H54 (cell line): ENCODE data around the gene PAQR4.

ENCODE experiments used
- DNase-seq: peaks from one replicate; pipeline ENCODE4 v3.0.0; 2011; ENCODE audit warnings: low spot score, mixed read lengths; ENCODE audit not compliant: insufficient read length
- FAIRE-seq: peaks from 3 replicates; lab custom pipeline; 2011; peaks lifted over from hg19 to GRCh38; lab: Jason Lieb, UNC
- POLR2A ChIP-seq: IDR thresholded peaks from 2 replicates; pipeline ENCODE4 v1.6.1; 2011; ENCODE audit warnings: low read depth, mild to moderate bottlenecking, low read length

The PAQR4 gene

GRCh38 chr16:2953706-2954627, 15.2 kb upstream of the PAQR4 start:
- DNase-seq = no peak
- no peak for TF ChIP-seq POLR2A
- FAIRE-seq = no peak

DNA sequence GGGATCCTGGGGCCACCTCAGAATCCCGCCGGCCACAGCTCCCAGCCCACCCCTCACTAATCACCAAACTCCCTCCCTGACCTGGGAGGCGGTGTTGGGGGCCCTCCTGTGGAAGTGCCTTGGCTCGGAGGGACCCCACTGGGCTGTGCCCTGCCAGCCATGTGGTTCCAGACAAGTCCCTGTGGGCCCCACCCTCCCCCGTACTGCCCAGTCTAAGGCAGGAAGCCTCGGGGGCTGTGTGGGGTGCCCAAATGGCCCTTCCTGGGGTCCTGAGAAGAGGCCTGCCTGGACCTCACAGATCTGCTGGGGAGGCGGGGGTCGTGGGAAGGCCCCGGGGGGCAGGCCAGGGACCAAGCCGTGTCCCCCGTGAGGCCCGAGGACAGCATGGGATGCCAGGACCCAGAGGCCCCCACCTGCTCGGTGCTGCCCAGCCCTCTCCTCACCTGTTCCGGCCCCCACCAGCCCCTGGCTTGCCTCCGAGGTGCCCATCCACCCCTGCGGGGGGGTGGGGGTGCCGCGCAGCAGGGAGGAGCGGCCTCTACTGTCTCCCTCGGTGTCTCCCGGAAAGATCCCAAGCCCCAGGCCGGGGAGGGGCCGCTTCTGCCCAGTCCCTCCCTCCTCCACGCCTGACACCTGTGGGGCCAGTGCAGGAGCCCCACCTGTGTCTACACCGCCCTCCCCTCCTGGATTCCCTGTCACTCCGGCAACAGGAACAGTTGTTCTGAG, 14.3 kb upstream of the PAQR4 start:
- DNase-seq (no peak), FAIRE-seq (no peak)
- no peak for TF ChIP-seq POLR2A

DNA sequence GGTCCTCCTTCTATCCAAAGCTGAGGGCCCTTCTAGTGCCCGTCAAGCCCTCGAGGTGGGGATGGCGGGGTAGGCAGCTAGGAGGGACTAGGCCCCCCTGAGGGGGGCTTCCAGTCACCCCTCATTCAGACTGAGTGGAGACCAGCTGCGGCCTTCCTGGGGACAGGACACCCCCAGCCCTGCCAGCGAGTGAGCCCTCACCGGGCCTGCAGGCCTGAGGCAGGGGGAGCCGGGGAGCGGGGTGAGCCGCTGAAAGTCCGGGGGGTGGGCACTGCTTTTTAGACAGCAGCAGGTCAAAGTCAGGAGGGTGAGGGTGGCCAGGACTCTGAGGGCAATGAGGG, 13.7 kb upstream of the PAQR4 start:
- FAIRE-seq = no peak
- TF ChIP-seq POLR2A = no peak
- DNase-seq = no peak

DNA sequence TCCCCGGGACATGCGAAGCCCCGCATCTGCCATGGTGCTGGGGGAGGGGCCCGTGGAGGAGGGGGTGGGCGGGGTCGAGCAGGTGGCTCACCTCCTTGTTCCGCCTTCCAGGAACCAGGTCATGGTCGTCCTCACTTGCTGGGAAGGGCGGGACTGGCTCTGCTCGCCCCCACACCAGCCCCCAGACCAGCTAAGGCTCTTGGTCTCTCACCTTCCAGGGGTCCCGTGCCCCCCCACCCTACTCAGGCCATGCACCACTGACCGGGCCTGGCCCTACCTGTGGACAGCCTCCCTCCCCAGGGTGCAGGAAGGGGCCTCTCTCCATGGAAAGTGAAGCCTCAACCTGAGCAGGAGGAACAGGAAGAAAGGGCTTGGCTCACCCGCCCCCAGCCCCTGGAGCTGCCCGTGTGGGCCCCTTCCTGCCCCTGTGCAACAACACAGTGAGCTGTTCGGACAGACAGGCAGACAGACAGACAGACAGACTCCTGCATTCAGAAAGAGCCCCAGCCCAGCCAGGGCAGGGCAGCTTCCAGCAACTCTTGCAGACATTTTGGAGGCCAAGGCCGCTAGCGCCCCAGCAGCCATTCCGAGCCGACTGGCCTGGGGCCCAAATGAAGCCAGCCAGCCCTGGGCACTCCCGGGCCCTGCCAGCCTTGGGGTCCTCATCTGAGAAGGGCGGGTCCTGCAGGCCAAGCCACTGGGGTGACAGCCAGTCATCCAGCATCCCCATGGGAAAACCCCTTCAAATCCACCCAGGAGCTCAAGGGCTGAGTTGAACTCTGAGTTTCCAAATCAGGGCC, 13.2 kb upstream of the PAQR4 start:
- FAIRE-seq = no peak
- TF ChIP-seq POLR2A = no peak
- DNase-seq = no peak

- no peak for TF ChIP-seq POLR2A
- no peak for FAIRE-seq
- no peak for DNase-seq
These were observed 12.6 kb upstream of the PAQR4 start for GRCh38 chr16:2956579-2956956.

GRCh38 chr16:2959206-2959605, 9.9 kb upstream of the PAQR4 start:
- no peak for TF ChIP-seq POLR2A
- DNase-seq (no peak), FAIRE-seq (no peak)

- no peak for FAIRE-seq
- TF ChIP-seq POLR2A = no peak
These were observed 8.8 kb upstream of the PAQR4 start for GRCh38 chr16:2960183-2961010.

DNA sequence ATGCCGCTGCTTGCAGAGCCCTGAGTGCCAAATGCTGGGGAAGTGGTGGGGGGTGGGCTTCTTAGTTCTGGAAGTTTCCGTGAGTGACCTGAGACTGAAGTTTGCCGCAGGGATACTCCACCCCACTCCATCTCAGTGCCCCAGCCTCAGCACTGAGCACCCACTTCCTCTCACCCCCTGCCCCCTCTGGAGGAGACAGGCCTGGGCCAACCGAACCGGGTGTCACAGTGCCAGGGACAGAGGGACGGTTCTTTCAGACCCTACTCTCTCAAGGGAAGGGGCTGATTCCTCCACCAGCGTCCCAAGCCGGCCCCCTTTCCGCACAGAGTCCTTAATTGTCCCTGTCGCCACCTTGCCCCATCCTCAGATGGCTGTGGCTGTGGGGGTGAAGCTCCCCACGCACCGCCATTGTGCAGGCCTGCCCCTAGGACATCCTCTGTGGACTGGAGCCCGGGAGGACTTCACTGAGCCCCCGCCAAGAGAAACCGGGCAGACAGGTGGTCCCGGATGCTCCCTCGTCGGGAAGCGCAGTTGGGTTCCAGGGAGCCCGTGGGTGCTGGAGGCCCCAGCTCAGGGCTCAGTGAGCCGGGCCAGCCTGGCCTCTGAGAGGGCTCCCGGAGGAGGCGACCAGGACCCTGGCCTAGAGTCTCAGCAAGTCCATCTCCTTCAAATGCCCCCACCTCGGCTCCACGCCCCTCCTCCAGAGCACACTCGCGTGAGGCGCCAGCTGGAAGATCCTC, 6.6 kb upstream of the PAQR4 start:
- TF ChIP-seq POLR2A = no peak
- no peak for FAIRE-seq
- DNase-seq = no peak

More at GRCh38 chr16:2960183-2961010, 8.8 kb upstream of the PAQR4 start:
- no peak for DNase-seq

DNA sequence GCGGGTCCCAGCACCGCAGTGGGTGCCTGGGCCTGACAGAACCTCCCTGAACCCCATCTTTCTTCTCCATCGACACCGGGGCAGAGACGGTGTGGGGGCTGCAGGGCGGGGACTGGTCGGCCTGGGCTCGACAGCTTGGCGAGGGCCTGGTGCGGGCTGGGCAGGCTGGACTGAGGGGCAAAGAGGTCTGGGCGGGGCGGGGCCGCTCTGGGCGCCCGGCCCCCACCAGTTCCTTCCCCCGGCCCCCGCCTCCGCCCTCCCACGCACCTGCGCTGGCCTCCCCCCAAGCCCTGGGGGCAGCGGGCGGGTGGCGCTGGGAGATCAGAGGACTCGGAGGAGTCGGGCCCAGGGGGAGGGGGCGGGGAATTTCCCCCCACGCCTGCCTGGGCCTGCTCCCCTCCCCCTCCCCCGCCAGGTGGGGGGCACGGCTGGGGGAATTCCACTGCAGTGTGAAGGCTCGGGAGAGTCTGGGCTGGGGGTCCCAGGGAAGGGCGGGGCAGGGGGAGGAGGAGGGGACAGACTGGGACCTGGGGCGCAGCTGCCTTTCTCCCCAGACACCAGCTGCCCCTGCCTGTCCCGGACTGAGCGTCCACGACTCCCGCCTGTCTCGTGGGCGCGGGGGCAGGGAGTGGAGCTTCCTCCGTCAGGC, 6.0 kb upstream of the PAQR4 start:
- DNase-seq (no peak), FAIRE-seq (no peak)
- TF ChIP-seq POLR2A = no peak

GRCh38 chr16:2963723-2964474, 5.2 kb upstream of the PAQR4 start, which contains the start of gene KREMEN2:
Gene KREMEN2, plus strand, starts transcription at chr16:2964275. Its CDS starts 246 bp downstream, at chr16:2964521.
- DNase-seq (peak; percentile 95), FAIRE-seq (no peak)

GRCh38 chr16:2964475-2965336, 4.4 kb upstream of the PAQR4 start:
- FAIRE-seq (no peak), DNase-seq (peak; percentile 97)
- no peak for TF ChIP-seq POLR2A

More at GRCh38 chr16:2963723-2964474, 5.2 kb upstream of the PAQR4 start, which contains the start of gene KREMEN2:
- no peak for TF ChIP-seq POLR2A
